ENCODE results near the gene ALG1L2.

DNA sequence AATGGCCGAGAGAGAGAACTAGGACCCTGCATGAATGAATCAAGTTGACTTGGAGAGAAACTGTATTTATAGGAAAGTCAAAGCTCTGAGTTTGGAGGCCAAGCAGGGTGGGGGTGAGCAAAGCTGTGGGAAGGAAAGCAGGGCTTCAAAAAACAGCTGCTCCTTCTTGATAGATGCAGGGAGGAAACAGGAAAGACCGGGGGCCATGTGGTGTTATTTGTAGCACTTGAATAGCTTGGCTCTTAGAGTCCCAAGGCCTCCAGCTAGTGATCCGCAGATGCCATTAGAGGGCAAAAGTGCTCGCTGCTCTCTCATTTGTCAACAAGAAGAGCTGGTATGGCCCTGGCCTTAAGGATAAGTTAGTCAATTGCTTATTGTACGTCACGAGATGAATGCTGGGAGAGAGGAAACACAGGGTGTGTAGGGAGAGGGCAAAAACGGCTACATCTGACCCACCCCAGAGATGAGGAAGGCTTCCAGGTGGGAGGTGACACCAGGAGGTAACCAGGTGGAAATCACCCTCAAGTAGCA, at the start of gene ALG1L2:
- TF ChIP-seq, protein P1, sequence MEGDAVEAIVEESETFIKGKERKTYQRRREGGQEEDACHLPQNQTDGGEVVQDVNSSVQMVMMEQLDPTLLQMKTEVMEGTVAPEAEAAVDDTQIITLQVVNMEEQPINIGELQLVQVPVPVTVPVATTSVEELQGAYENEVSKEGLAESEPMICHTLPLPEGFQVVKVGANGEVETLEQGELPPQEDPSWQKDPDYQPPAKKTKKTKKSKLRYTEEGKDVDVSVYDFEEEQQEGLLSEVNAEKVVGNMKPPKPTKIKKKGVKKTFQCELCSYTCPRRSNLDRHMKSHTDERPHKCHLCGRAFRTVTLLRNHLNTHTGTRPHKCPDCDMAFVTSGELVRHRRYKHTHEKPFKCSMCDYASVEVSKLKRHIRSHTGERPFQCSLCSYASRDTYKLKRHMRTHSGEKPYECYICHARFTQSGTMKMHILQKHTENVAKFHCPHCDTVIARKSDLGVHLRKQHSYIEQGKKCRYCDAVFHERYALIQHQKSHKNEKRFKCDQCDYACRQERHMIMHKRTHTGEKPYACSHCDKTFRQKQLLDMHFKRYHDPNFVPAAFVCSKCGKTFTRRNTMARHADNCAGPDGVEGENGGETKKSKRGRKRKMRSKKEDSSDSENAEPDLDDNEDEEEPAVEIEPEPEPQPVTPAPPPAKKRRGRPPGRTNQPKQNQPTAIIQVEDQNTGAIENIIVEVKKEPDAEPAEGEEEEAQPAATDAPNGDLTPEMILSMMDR (IDR thresholded peaks at IDR 0.05; ENCODE audit: borderline replicate concordance, extremely low read depth, low read length, poor library complexity, severe bottlenecking), result no peak
- no peak for TF ChIP-seq EZH2 (IDR thresholded peaks at IDR 0.05; ENCODE audit: borderline replicate concordance, low read depth, low read length, severe bottlenecking)

All from DND-41 (cell line).